Activated CD8-positive, alpha-beta memory T cell treated with anti-CD3 and anti-CD28 coated beads, Interleukin-2, amount 50 U/mL, for 48 hours (primary cell): Measurements from ENCODE around the gene SDR42E1.
"Not testable (repeated sequence)": the region's sequence is repeated elsewhere in the genome, so short reads cannot be mapped to it uniquely, and the experiment has no call there.

Experiments used
- DNase-seq: peaks from one replicate; pipeline ENCODE4 v3.0.0-alpha.2; 2020

The SDR42E1 gene

GRCh38 chr16:81997738-81998137 is 13.5 kb downstream of the SDR42E1 start:
- no peak for DNase-seq

- DNase-seq, result no peak
Observed at GRCh38 chr16:81996664-81997509, 14.4 kb downstream of the SDR42E1 start.

GRCh38 chr16:81995651-81996050 is 15.6 kb downstream of the SDR42E1 start:
- DNase-seq, result no peak

- DNase-seq, result no peak
Observed at GRCh38 chr16:81994485-81994884, 16.8 kb downstream of the SDR42E1 start.

GRCh38 chr16:81992859-81993258 is 18.4 kb downstream of the SDR42E1 start:
- DNase-seq, result no peak

- no peak for DNase-seq
Observed at GRCh38 chr16:81987706-81988105, 23.6 kb downstream of the SDR42E1 start.

- DNase-seq, result no peak
Observed at GRCh38 chr16:81987121-81987520, 24.1 kb downstream of the SDR42E1 start.

- not testable (repeated sequence) for DNase-seq
Observed at GRCh38 chr16:81977335-81977942, 33.8 kb downstream of the SDR42E1 start.

- DNase-seq, result no peak
Observed at GRCh38 chr16:81975637-81976036, 35.6 kb downstream of the SDR42E1 start.

GRCh38 chr16:81973737-81974136 is 37.5 kb downstream of the SDR42E1 start:
- DNase-seq, result no peak

GRCh38 chr16:81971853-81972252 is 39.4 kb downstream of the SDR42E1 start:
- DNase-seq, result no peak

- DNase-seq, result no peak
Observed at GRCh38 chr16:81967358-81967757, 43.9 kb downstream of the SDR42E1 start.

- DNase-seq, result no peak
Observed at GRCh38 chr16:81964808-81965207, 46.5 kb downstream of the SDR42E1 start.

GRCh38 chr16:81956213-81956948 is 54.9 kb downstream of the SDR42E1 start:
- no peak for DNase-seq

GRCh38 chr16:81951564-81951963 is 59.7 kb downstream of the SDR42E1 start:
- no peak for DNase-seq

GRCh38 chr16:81946206-81946605 is 65.1 kb downstream of the SDR42E1 start:
- DNase-seq, result no peak

GRCh38 chr16:81945665-81946064 is 65.6 kb downstream of the SDR42E1 start:
- DNase-seq, result no peak

GRCh38 chr16:81942007-81942601 is 69.2 kb downstream of the SDR42E1 start:
- DNase-seq, result no peak

GRCh38 chr16:81940781-81941560 is 70.3 kb downstream of the SDR42E1 start:
- DNase-seq, result no peak

GRCh38 chr16:81939164-81940056 is 71.9 kb downstream of the SDR42E1 start:
- DNase-seq, result no peak
